Measurements from ENCODE around the gene MPHOSPH10. TPM values are rescaled to one million over a fixed set of nuclear protein-coding genes. Genes with fewer than 3 reads are reported as not detected.

MPHOSPH10 gene
- total RNA-seq, 4 donors from 2014 or later: 27.6 to 53.2 (median 39.3) TPM

- no peaks in the 10 kb centered on the region for H3K9me3 ChIP-seq
- H3K4me1 ChIP-seq: no peaks in the 10 kb centered on the region
- TF ChIP-seq, protein P1, sequence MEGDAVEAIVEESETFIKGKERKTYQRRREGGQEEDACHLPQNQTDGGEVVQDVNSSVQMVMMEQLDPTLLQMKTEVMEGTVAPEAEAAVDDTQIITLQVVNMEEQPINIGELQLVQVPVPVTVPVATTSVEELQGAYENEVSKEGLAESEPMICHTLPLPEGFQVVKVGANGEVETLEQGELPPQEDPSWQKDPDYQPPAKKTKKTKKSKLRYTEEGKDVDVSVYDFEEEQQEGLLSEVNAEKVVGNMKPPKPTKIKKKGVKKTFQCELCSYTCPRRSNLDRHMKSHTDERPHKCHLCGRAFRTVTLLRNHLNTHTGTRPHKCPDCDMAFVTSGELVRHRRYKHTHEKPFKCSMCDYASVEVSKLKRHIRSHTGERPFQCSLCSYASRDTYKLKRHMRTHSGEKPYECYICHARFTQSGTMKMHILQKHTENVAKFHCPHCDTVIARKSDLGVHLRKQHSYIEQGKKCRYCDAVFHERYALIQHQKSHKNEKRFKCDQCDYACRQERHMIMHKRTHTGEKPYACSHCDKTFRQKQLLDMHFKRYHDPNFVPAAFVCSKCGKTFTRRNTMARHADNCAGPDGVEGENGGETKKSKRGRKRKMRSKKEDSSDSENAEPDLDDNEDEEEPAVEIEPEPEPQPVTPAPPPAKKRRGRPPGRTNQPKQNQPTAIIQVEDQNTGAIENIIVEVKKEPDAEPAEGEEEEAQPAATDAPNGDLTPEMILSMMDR (IDR thresholded peaks at IDR 0.05): no peak
- H3K36me3 ChIP-seq: peaks cover 0 to 2% of the 10 kb centered on the region in 2 donors
- no peaks in the 10 kb centered on the region for H3K27me3 ChIP-seq
- no peak overlapping the region for H3K27ac ChIP-seq
- 88 to 92% methylated on average over 1 of the region's 1 CpG for WGBS, 2 donors
- no peak for DNase-seq
- H3K4me3 ChIP-seq (replicated peaks in 1 of 3): no peak overlapping the region
- intact Hi-C loops (cut with DNase I): no loop called here
Observed at GRCh38 chr2:71113843-71114242, 16.6 kb upstream of the MPHOSPH10 start.

- H3K4me3 ChIP-seq (replicated peaks in 1 of 3): no peak overlapping the region
- H3K36me3 ChIP-seq: no peaks in the 10 kb centered on the region
- no peaks in the 10 kb centered on the region for H3K9me3 ChIP-seq
- no peaks in the 10 kb centered on the region for H3K27me3 ChIP-seq
- no peak for DNase-seq
- no peak overlapping the region for H3K27ac ChIP-seq
- H3K4me1 ChIP-seq: no peaks in the 10 kb centered on the region
- TF ChIP-seq POLR2A (IDR thresholded peaks at IDR 0.05): no peak
- TF ChIP-seq, protein P1 (IDR thresholded peaks at IDR 0.05): no peak
- intact Hi-C loops (cut with DNase I): no loop called here
Observed at GRCh38 chr2:71117063-71117462, 13.4 kb upstream of the MPHOSPH10 start.

DNA sequence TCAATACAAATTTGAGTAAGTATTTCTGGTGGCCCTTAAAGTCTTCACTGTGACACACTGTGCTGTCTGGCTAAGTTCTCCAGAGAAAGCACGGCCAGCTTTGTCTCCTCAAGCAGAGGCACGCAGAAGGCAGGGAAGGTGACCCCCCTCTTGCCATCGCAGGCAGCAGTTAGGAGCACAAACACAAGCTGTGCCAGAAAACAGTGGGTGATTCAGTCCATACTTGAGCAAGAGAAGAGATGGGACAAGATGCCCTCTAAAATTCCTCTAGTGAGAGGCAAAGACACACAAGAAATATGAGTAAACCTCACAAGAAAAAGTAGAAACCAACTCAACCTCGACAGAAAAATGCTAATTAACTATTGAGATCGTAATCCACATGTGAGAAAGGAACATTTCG is 10.2 kb upstream of the MPHOSPH10 start:
- Histone ChIP-seq H3K4me1 (no peaks in the 10 kb centered on the region), H3K4me3 (replicated peaks in 1 of 3) (no peak overlapping the region), H3K27ac (no peak overlapping the region), H3K9me3 (no peaks in the 10 kb centered on the region), H3K36me3 (no peaks in the 10 kb centered on the region), H3K27me3 (no peaks in the 10 kb centered on the region)
- DNase-seq: no peak
- intact Hi-C loops (cut with DNase I): loop anchor here (10.0 kb wide), 1 partner anchor 45 kb away; no protein-coding TSS in a partner anchor
- WGBS, 2 donors: 83 to 84% methylated on average over 6 of the region's 6 CpGs
- TF ChIP-seq POLR2A (IDR thresholded peaks at IDR 0.05): no peak
- TF ChIP-seq, protein P1 (IDR thresholded peaks at IDR 0.05): no peak

DNA sequence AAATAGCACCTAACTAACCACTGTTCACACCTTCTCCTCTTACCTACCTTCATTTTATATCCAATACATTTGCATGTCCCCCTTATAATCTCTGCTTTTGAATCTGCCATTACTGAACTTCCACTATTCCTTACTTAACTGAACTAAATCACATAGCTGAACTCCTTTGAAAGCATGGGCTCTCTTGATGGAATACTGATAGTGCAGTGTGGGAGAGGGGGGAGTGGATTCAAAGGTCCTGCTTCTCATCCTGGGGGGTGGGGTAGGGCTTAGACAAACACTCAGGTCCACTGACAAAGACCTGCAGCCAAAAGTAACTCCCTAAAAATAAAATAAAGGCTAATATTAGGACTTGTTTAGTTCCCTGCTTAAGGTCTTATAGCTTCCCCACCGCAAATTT is 9.0 kb upstream of the MPHOSPH10 start:
- no peaks in the 10 kb centered on the region for H3K36me3 ChIP-seq
- DNase-seq: no peak
- intact Hi-C loops (cut with DNase I): loop anchor here (10.0 kb wide), 1 partner anchor 47 kb away; no protein-coding TSS in a partner anchor

More for the DNA sequence above, 9.0 kb upstream of the MPHOSPH10 start:
- no peak overlapping the region for H3K27ac ChIP-seq
- H3K4me1 ChIP-seq: no peaks in the 10 kb centered on the region
- WGBS, 2 donors: 96 to 100% methylated on average over 1 of the region's 1 CpG
- no peak for TF ChIP-seq POLR2A (IDR thresholded peaks at IDR 0.05)
- TF ChIP-seq, protein P1 (IDR thresholded peaks at IDR 0.05): no peak
- H3K27me3 ChIP-seq: no peaks in the 10 kb centered on the region
- H3K4me3 ChIP-seq (replicated peaks in 1 of 3): no peak overlapping the region
- H3K9me3 ChIP-seq: no peaks in the 10 kb centered on the region
